ENCODE measurements around the gene SLC29A1.
"Not testable (repeated sequence)": the region's sequence is repeated elsewhere in the genome, so short reads cannot be mapped to it uniquely, and the experiment has no call there.

GRCh38 chr6:44231426-44231825 is 8.0 kb downstream of the SLC29A1 start:
- not testable (repeated sequence) for TF ChIP-seq CTCF (IDR thresholded peaks at IDR 0.05 in 4 of 5, conservative IDR thresholded peaks at IDR 0.05 in 1 of 5); POLR2A (IDR thresholded peaks at IDR 0.05)
